Measurements from ENCODE around the gene ARHGEF18. TPM values are rescaled to one million over a fixed set of nuclear protein-coding genes. Genes with fewer than 3 reads are reported as not detected.

ARHGEF18 gene
- polyA plus RNA-seq, 1 donor from 2014 or later = 22.7 TPM

DNA sequence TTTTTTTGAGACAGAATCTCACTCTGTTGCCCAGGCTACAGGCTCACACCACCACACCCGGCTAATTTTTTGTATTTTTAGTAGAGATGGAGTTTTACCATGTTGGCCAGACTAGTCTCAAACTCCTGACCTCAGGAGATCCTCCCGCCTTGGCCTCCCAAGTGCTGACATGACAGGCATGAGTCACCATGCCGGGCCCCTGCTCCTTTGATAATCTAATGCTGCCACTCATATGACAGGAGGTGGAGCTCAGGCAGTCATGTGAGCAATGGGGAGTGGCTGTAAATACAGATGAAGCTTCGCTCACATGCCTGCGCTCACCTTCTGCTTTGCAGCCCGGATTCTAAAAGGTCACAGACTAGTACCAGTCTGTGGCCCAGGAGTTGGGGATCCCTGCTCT lies 25.1 kb downstream of the ARHGEF18 start:
- Histone ChIP-seq H2AFZ (ENCODE audit: low read depth, low read length) (no peak overlapping the region), H3K9me3 (ENCODE audit: low read length) (no peaks in the 10 kb centered on the region), H3K4me2 (ENCODE audit: low read length) (no peak overlapping the region), H3K4me3 (ENCODE audit: low read length) (no peak overlapping the region), H4K20me1 (ENCODE audit: insufficient read depth) (no peaks in the 10 kb centered on the region), H3K36me3 (ENCODE audit: insufficient read depth, low read length) (no peaks in the 10 kb centered on the region), H3K9me2 (ENCODE audit: insufficient read depth, low read length) (no peaks in the 10 kb centered on the region), H3F3A (ENCODE audit: insufficient read depth, low read length, poor library complexity, severe bottlenecking) (no peaks in the 10 kb centered on the region), H3K9ac (ENCODE audit: low read length) (no peak overlapping the region), H3K27ac (ENCODE audit: low read length) (no peak overlapping the region), H3K27me3 (ENCODE audit: insufficient read depth, low read depth, low read length) (no peaks in the 10 kb centered on the region), H3K79me2 (replicated peaks; ENCODE audit: insufficient read depth, low read length) (no peaks in the 10 kb centered on the region)
- TF ChIP-seq TAF1 (IDR thresholded peaks at IDR 0.05; ENCODE audit: low read depth) (no peak), EP300 (conservative IDR thresholded peaks at IDR 0.05; ENCODE audit: poor library complexity, severe bottlenecking) (no peak), EZH2 (IDR thresholded peaks at IDR 0.05; ENCODE audit: borderline replicate concordance, insufficient read depth, low read length, poor library complexity, severe bottlenecking) (no peak), POLR2AphosphoS5 (IDR thresholded peaks at IDR 0.05) (no peak), MXI1 (conservative IDR thresholded peaks at IDR 0.05; ENCODE audit: poor library complexity, severe bottlenecking) (no peak), SMC3 (conservative IDR thresholded peaks at IDR 0.05; ENCODE audit: poor library complexity) (no peak), RAD21 (conservative IDR thresholded peaks at IDR 0.05) (no peak)
- TF ChIP-seq, protein P1, sequence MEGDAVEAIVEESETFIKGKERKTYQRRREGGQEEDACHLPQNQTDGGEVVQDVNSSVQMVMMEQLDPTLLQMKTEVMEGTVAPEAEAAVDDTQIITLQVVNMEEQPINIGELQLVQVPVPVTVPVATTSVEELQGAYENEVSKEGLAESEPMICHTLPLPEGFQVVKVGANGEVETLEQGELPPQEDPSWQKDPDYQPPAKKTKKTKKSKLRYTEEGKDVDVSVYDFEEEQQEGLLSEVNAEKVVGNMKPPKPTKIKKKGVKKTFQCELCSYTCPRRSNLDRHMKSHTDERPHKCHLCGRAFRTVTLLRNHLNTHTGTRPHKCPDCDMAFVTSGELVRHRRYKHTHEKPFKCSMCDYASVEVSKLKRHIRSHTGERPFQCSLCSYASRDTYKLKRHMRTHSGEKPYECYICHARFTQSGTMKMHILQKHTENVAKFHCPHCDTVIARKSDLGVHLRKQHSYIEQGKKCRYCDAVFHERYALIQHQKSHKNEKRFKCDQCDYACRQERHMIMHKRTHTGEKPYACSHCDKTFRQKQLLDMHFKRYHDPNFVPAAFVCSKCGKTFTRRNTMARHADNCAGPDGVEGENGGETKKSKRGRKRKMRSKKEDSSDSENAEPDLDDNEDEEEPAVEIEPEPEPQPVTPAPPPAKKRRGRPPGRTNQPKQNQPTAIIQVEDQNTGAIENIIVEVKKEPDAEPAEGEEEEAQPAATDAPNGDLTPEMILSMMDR (IDR thresholded peaks at IDR 0.05; ENCODE audit: poor library complexity, severe bottlenecking) = no peak
- TF ChIP-seq, protein P2, sequence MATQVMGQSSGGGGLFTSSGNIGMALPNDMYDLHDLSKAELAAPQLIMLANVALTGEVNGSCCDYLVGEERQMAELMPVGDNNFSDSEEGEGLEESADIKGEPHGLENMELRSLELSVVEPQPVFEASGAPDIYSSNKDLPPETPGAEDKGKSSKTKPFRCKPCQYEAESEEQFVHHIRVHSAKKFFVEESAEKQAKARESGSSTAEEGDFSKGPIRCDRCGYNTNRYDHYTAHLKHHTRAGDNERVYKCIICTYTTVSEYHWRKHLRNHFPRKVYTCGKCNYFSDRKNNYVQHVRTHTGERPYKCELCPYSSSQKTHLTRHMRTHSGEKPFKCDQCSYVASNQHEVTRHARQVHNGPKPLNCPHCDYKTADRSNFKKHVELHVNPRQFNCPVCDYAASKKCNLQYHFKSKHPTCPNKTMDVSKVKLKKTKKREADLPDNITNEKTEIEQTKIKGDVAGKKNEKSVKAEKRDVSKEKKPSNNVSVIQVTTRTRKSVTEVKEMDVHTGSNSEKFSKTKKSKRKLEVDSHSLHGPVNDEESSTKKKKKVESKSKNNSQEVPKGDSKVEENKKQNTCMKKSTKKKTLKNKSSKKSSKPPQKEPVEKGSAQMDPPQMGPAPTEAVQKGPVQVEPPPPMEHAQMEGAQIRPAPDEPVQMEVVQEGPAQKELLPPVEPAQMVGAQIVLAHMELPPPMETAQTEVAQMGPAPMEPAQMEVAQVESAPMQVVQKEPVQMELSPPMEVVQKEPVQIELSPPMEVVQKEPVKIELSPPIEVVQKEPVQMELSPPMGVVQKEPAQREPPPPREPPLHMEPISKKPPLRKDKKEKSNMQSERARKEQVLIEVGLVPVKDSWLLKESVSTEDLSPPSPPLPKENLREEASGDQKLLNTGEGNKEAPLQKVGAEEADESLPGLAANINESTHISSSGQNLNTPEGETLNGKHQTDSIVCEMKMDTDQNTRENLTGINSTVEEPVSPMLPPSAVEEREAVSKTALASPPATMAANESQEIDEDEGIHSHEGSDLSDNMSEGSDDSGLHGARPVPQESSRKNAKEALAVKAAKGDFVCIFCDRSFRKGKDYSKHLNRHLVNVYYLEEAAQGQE (IDR thresholded peaks at IDR 0.05; ENCODE audit: borderline replicate concordance) = no peak

DNA sequence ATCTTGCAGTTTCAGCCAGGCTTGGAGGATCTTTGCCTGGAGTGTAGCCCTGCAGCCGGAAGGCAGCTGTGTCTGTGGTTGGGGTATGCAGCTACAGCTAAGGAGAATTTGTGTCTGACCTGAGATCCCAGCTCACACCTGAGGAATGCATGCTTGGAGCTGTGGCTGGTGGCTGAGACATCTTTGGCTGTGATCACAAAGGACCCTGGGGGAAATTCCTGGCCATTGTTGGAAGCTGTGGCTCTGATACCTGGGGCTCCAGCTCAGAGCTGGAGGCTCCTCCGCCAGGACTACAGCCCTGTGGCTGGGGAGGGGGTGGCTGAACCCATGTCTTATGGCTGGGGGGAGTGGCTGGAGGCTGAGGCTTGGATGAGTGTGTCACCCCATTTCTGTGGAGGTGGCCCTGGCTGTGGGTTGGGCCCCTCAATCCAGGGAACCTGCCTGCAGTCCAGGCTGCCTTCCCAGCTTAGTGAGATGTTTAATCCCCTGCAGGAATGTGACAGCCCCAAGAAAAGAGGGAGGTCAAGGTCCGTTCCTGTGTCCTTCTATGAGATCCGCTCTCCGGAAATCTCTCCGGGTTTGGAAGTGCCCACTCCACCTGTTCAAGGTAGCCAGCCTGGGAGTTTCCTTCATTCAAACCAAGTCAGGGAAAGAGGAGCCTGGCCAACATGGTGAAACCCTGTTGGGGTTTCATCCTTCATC lies 27.6 kb downstream of the ARHGEF18 start:
- Histone ChIP-seq H3K9ac (ENCODE audit: low read length) (no peak overlapping the region), H3F3A (ENCODE audit: insufficient read depth, low read length, poor library complexity, severe bottlenecking) (no peaks in the 10 kb centered on the region), H4K20me1 (ENCODE audit: insufficient read depth) (no peaks in the 10 kb centered on the region), H3K27ac (ENCODE audit: low read length) (no peak overlapping the region), H3K79me2 (replicated peaks; ENCODE audit: insufficient read depth, low read length) (no peaks in the 10 kb centered on the region), H3K9me3 (ENCODE audit: low read length) (no peaks in the 10 kb centered on the region), H3K36me3 (ENCODE audit: insufficient read depth, low read length) (no peaks in the 10 kb centered on the region), H3K9me2 (ENCODE audit: insufficient read depth, low read length) (no peaks in the 10 kb centered on the region), H2AFZ (ENCODE audit: low read depth, low read length) (no peak overlapping the region), H3K27me3 (ENCODE audit: insufficient read depth, low read depth, low read length) (no peaks in the 10 kb centered on the region), H3K4me3 (ENCODE audit: low read length) (no peak overlapping the region), H3K4me2 (ENCODE audit: low read length) (no peak overlapping the region)
- TF ChIP-seq POLR2AphosphoS5 (IDR thresholded peaks at IDR 0.05) (no peak), EP300 (conservative IDR thresholded peaks at IDR 0.05; ENCODE audit: poor library complexity, severe bottlenecking) (no peak), SMC3 (conservative IDR thresholded peaks at IDR 0.05; ENCODE audit: poor library complexity) (no peak), RAD21 (conservative IDR thresholded peaks at IDR 0.05) (no peak), TAF1 (IDR thresholded peaks at IDR 0.05; ENCODE audit: low read depth) (no peak), EZH2 (IDR thresholded peaks at IDR 0.05; ENCODE audit: borderline replicate concordance, insufficient read depth, low read length, poor library complexity, severe bottlenecking) (no peak), MXI1 (conservative IDR thresholded peaks at IDR 0.05; ENCODE audit: poor library complexity, severe bottlenecking) (no peak)
- TF ChIP-seq, protein P2 (IDR thresholded peaks at IDR 0.05; ENCODE audit: borderline replicate concordance) = no peak
- TF ChIP-seq, protein P1 (IDR thresholded peaks at IDR 0.05; ENCODE audit: poor library complexity, severe bottlenecking) = no peak
